ENCODE data around the gene TGM2. TPM values are rescaled to one million over a fixed set of nuclear protein-coding genes. Genes with fewer than 3 reads are reported as not detected.

TGM2 gene
- total and polyA plus RNA-seq, 12 donors, result 146 to 993 (median 463) TPM

- no peaks in the 10 kb centered on the region for H3K36me3 ChIP-seq
- ATAC-seq (no peak), DNase-seq (no peak)
- intact Hi-C loops (cut with DNase I), result loop anchor here in 2 of 10 donors (5.0 to 10.0 kb wide), 3 partner anchors 38 to 645 kb away; partner anchors contain the start of gene VSTM2L (in 1 of the 2)
- H3K4me1 ChIP-seq, result peaks cover 4 to 37% (median 12%) of the 10 kb centered on the region in 9 donors
- WGBS, 2 donors, result 89 to 90% methylated on average over 3 of the region's 3 CpGs
- peaks cover 0 to 6% (median 0%) of the 10 kb centered on the region in 11 donors for H3K9me3 ChIP-seq
- no peaks in the 10 kb centered on the region for H3K27me3 ChIP-seq
- H3K4me3 ChIP-seq, result no peak overlapping the region
- no peak for TF ChIP-seq CTCF (IDR thresholded peaks at IDR 0.05)
- peak overlapping the region in 5 of 10 donors; percentile 1 to 68 (median 41) for H3K27ac ChIP-seq
These were observed 44.8 kb upstream of the TGM2 start for GRCh38 chr20:38209736-38210405.

GRCh38 chr20:38209054-38209675, 44.1 kb upstream of the TGM2 start:
- DNase-seq, result peak; percentile 66 to 69
- no peak overlapping the region for H3K4me3 ChIP-seq
- no peak for TF ChIP-seq CTCF (IDR thresholded peaks at IDR 0.05)

GRCh38 chr20:38208523-38208922, 43.5 kb upstream of the TGM2 start:
- 92 to 94% methylated on average over 3 of the region's 3 CpGs for WGBS, 2 donors
- ATAC-seq (no peak), DNase-seq (no peak)
- Histone ChIP-seq H3K27ac (peak overlapping the region in 7 of 10 donors; percentile 1 to 68 (median 64)), H3K27me3 (no peaks in the 10 kb centered on the region), H3K4me1 (peaks cover 4 to 37% (median 12%) of the 10 kb centered on the region in 9 donors), H3K9me3 (peaks cover 0 to 6% (median 0%) of the 10 kb centered on the region in 11 donors), H3K4me3 (no peak overlapping the region), H3K36me3 (no peaks in the 10 kb centered on the region)
- TF ChIP-seq CTCF (IDR thresholded peaks at IDR 0.05), result no peak
- intact Hi-C loops (cut with DNase I), result loop anchor here in 1 of 10 donors (5.0 kb wide), 1 partner anchor 36 kb away; no protein-coding TSS in a partner anchor

More at GRCh38 chr20:38209054-38209675, 44.1 kb upstream of the TGM2 start:
- intact Hi-C loops (cut with DNase I), result loop anchor here in 1 of 10 donors (5.0 kb wide), 1 partner anchor 37 kb away; no protein-coding TSS in a partner anchor
- WGBS, 2 donors, result 32 to 50% methylated on average over 4 of the region's 4 CpGs
- H3K36me3 ChIP-seq, result no peaks in the 10 kb centered on the region
- peak overlapping the region in 6 of 10 donors; percentile 1 to 68 (median 64) for H3K27ac ChIP-seq
- peaks cover 0 to 6% (median 0%) of the 10 kb centered on the region in 11 donors for H3K9me3 ChIP-seq
- no peaks in the 10 kb centered on the region for H3K27me3 ChIP-seq
- ATAC-seq, result peak; percentile 34 to 90 (median 75)
- peaks cover 4 to 37% (median 12%) of the 10 kb centered on the region in 9 donors for H3K4me1 ChIP-seq

- no peaks in the 10 kb centered on the region for H3K27me3 ChIP-seq
- peak overlapping the region in 4 of 10 donors; percentile 1 to 68 (median 64) for H3K27ac ChIP-seq
- 68 to 78% methylated on average over 1 of the region's 1 CpG for WGBS, 2 donors
- peaks cover 4 to 34% (median 12%) of the 10 kb centered on the region in 9 donors for H3K4me1 ChIP-seq
- no peak for TF ChIP-seq CTCF (IDR thresholded peaks at IDR 0.05)
- no peak for ATAC-seq
- DNase-seq, result no peak
- H3K9me3 ChIP-seq, result peaks cover 0 to 6% (median 0%) of the 10 kb centered on the region in 11 donors
- intact Hi-C loops (cut with DNase I), result loop anchor here in 1 of 10 donors (5.0 kb wide), 1 partner anchor 36 kb away; no protein-coding TSS in a partner anchor
- H3K4me3 ChIP-seq, result no peak overlapping the region
- H3K36me3 ChIP-seq, result no peaks in the 10 kb centered on the region
These were observed 43.0 kb upstream of the TGM2 start for GRCh38 chr20:38208088-38208487.
